Stomach (tissue), 4 donors: ENCODE measurements around the gene SIVA1.

Experiments
- CTCF ChIP-seq, 7 experiments: fragments of 450-650 bp in 4 of 7; fragments of 200-600 bp in 3 of 7; sonication (generic) in 3 of 7; IDR thresholded peaks; one replicate each; pipeline ENCODE4 v1.5.1; 2016 to 2019; ENCODE audit warnings: antibody characterized with exemption in 7 of 7, control low read depth in 2 of 7, mild to moderate bottlenecking in 1 of 7
- EP300 ChIP-seq: sonication (generic); formaldehyde crosslinking; IDR thresholded peaks from one replicate; pipeline ENCODE4 v1.6.1; 2017; ENCODE audit warnings: antibody characterized with exemption
- POLR2A ChIP-seq, 4 donors: fragments of 450-650 bp; IDR thresholded peaks; one replicate each; pipeline ENCODE4 v1.6.1; 2016; ENCODE audit warnings: antibody characterized with exemption in 4 of 4, control low read depth in 2 of 4, mild to moderate bottlenecking in 1 of 4, moderate library complexity in 1 of 4
- POLR2AphosphoS5 ChIP-seq, 3 donors: sonication (generic); formaldehyde crosslinking; IDR thresholded peaks; one replicate each; pipeline ENCODE4 v1.6.1; 2016; ENCODE audit warnings: antibody characterized with exemption in 3 of 3

- TF ChIP-seq CTCF (IDR thresholded peaks at IDR 0.05) (no peak), POLR2A (IDR thresholded peaks at IDR 0.05) (no peak), EP300 (no peak), POLR2AphosphoS5 (IDR thresholded peaks at IDR 0.05) (no peak)
Observed at GRCh38 chr14:104794631-104794992, 41.7 kb downstream of the SIVA1 start.
